ENCODE data around the gene PABPC4L. TPM values are rescaled to one million over a fixed set of nuclear protein-coding genes. Genes with fewer than 3 reads are reported as not detected.

Gene PABPC4L
- total and polyA plus RNA-seq, 9 of the 15 experiments (the other 6 are each of a cell fraction or from before 2014, with no cell fraction given) = 0.14 to 1.1 (median 0.41) TPM

- DNase-seq (ENCODE audit: extremely low read depth in 1 of 4, low spot score in 3 of 4) (no peak), FAIRE-seq (no peak), ATAC-seq (no peak)
- Histone ChIP-seq H3K9me3 (replicated peaks; ENCODE audit: control insufficient read depth, insufficient read depth, low read depth, low read length) (no peaks in the 10 kb centered on the region), H3K4me2 (ENCODE audit: insufficient read depth, low read length) (no peak overlapping the region), H3K79me2 (ENCODE audit: control insufficient read depth, insufficient read depth, low read length) (peaks cover 3% of the 10 kb centered on the region; the same call in 1 of the 3 replicates), H3K4me1 (replicated peaks in 1 of 2; ENCODE audit: control insufficient read depth in 2 of 2, insufficient read depth in 2 of 2, low read length in 2 of 2) (peaks cover 0 to 4% of the 10 kb centered on the region in 2 experiments; a peak in 3 of 5 replicates), H3K36me3 (ENCODE audit: control insufficient read depth, insufficient read depth, low read length) (no peaks in the 10 kb centered on the region), H4K20me1 (replicated peaks; ENCODE audit: control insufficient read depth, insufficient read depth, low read length) (no peaks in the 10 kb centered on the region), H3K4me3 (no peak overlapping the region; the same call in 1 of the 2 replicates), H2AFZ (ENCODE audit: low read depth, low read length) (peak overlapping the region; percentile 12), H3K27me3 (ENCODE audit: control insufficient read depth in 2 of 2, insufficient read depth in 2 of 2, low read length in 2 of 2) (no peaks in the 10 kb centered on the region), H3K9me1 (ENCODE audit: control insufficient read depth, insufficient read depth, low read length) (no peaks in the 10 kb centered on the region), H3K9ac (ENCODE audit: insufficient read depth in 1 of 2, low read depth in 2 of 2, low read length in 2 of 2) (no peak overlapping the region), H3K27ac (ENCODE audit: extremely low read depth, low read depth, low read length) (no peak overlapping the region)
- 18% methylated on average over 8 of the region's 8 CpGs for WGBS (ENCODE audit: insufficient coverage, low coverage, missing lambda C conversion rate)
- in situ Hi-C loops (cut with MboI) (no loop called here), intact Hi-C loops (cut with micrococcal nuclease) (loop anchor here (5.0 kb wide), 1 partner anchor 125 kb away; no protein-coding TSS in a partner anchor)
- no TSS peak for BruUV-seq (replicated peaks)
- no peak for TF ChIP-seq ZNF354B (CRISPR knock-in tag; IDR thresholded peaks at IDR 0.05)
- TF ChIP-seq CEBPB (tag; IDR thresholded peaks at IDR 0.05) = peak; percentile 43; the same call in 1 of the 2 replicates
- POLR2A ChIA-PET = no interaction called here
- CTCF ChIA-PET (ENCODE audit: low intra/inter-chr PET ratio) = no interaction called here
Measured at GRCh38 chr4:134202166-134202956, 772 bp upstream of the PABPC4L start.

DNA sequence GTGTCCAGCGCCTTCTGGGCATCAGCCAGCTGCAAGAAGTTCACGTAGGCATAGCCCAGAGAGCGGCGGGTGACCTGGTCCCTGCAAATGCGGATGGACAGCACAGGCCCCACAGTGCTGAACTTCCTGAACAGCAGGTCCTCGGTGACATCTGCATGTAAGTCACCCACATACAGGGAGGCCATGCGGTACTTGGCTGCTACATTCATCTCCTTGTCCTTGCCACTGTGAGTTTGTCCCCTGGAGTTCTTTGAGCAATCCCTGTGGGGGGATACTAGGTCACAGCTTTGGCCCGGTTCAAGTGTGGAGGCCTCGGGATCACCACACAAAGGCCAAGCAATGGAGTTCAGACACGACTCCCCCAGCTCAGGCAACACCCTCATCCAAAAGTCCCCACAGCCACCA is 776 bp downstream of the PABPC4L start:
- Histone ChIP-seq H3K9me3 (replicated peaks; ENCODE audit: control insufficient read depth, insufficient read depth, low read depth, low read length) (no peaks in the 10 kb centered on the region), H2AFZ (ENCODE audit: low read depth, low read length) (peak overlapping the region; percentile 58; the same call in 1 of the 2 replicates), H4K20me1 (replicated peaks; ENCODE audit: control insufficient read depth, insufficient read depth, low read length) (no peaks in the 10 kb centered on the region), H3K4me1 (replicated peaks in 1 of 2; ENCODE audit: control insufficient read depth in 2 of 2, insufficient read depth in 2 of 2, low read length in 2 of 2) (peaks cover 0 to 4% of the 10 kb centered on the region in 2 experiments; a peak in 3 of 5 replicates), H3K4me3 (peak overlapping the region; percentile 37), H3K27ac (ENCODE audit: extremely low read depth, low read depth, low read length) (peak overlapping the region; percentile 57; the same call in 2 of the 3 replicates), H3K9ac (ENCODE audit: insufficient read depth in 1 of 2, low read depth in 2 of 2, low read length in 2 of 2) (peak overlapping the region; percentile 17 to 82; a peak in 3 of 4 replicates), H3K9me1 (ENCODE audit: control insufficient read depth, insufficient read depth, low read length) (no peaks in the 10 kb centered on the region), H3K36me3 (ENCODE audit: control insufficient read depth, insufficient read depth, low read length) (no peaks in the 10 kb centered on the region), H3K79me2 (ENCODE audit: control insufficient read depth, insufficient read depth, low read length) (peaks cover 3% of the 10 kb centered on the region; the same call in 1 of the 3 replicates), H3K4me2 (ENCODE audit: insufficient read depth, low read length) (peak overlapping the region; percentile 53), H3K27me3 (ENCODE audit: control insufficient read depth in 2 of 2, insufficient read depth in 2 of 2, low read length in 2 of 2) (no peaks in the 10 kb centered on the region)
- 10% methylated on average over 10 of the region's 10 CpGs for WGBS (ENCODE audit: insufficient coverage, low coverage, missing lambda C conversion rate)
- ChIA-PET CTCF (ENCODE audit: low intra/inter-chr PET ratio) (no interaction called here), POLR2A (no interaction called here)
- TSS peak; percentile 44 for BruUV-seq (replicated peaks)
- peak; percentile 75 for ATAC-seq
- no peak for FAIRE-seq
- in situ Hi-C loops (cut with MboI) = no loop called here
- DNase-seq (ENCODE audit: extremely low read depth in 1 of 4, low spot score in 3 of 4) = peak in 2 of 4 experiments; percentile 7 to 23
- intact Hi-C loops (cut with micrococcal nuclease) = loop anchor here (5.0 kb wide), 1 partner anchor 126 kb away; no protein-coding TSS in a partner anchor
- TF ChIP-seq FOXK1 (CRISPR knock-in tag; IDR thresholded peaks at IDR 0.05; ENCODE audit: borderline replicate concordance) (no peak), POLR2A (conservative IDR thresholded peaks at IDR 0.05) (no peak), ZEB2 (IDR thresholded peaks at IDR 0.05) (no peak), ZFX (CRISPR knock-in tag; IDR thresholded peaks at IDR 0.05) (peak; percentile 54; the same call in 1 of the 2 replicates), DPF2 (IDR thresholded peaks at IDR 0.05) (no peak)
